GM12891 (cell line): ENCODE results near the gene SATB2.

Source experiments
- POLR2A ChIP-seq: IDR thresholded peaks from 2 replicates; pipeline ENCODE4 v1.6.1; 2011; ENCODE audit warnings: low read depth, low read length, control low read depth
- POLR2AphosphoS5 ChIP-seq: IDR thresholded peaks from 2 replicates; pipeline ENCODE4 v1.6.1; 2011; ENCODE audit warnings: low read depth, low read length, control low read depth

GRCh38 chr2:199308567-199308966 is 149.2 kb downstream of the SATB2 start:
- TF ChIP-seq POLR2A (no peak), POLR2AphosphoS5 (no peak)
